SK-N-SH treated with all-trans-retinoic acid at 6 μM for 48 hours (cell line): ENCODE data around the gene TDRD7.

ENCODE experiments used
- ATAC-seq: fragments of 200-7000 bp; cut with Tn5 transposase; 3 replicates; pipeline ENCODE4 v1.9.1; 2020; ENCODE audit warnings: mild to moderate bottlenecking, moderate library complexity
- ARNTL ChIP-seq: fragments of 450-650 bp; formaldehyde crosslinking; IDR thresholded peaks from 2 replicates; pipeline ENCODE4 v1.5.0; 2020; ENCODE audit warnings: low read depth, mild to moderate bottlenecking, moderate library complexity, borderline replicate concordance
- BACH2 ChIP-seq: fragments of 250-450 bp; sonication (Bioruptor Pico); IDR thresholded peaks from 2 replicates; pipeline ENCODE4 v1.9.0; 2021; ENCODE audit warnings: mild to moderate bottlenecking, borderline replicate concordance
- CSDC2 ChIP-seq: fragments of 250-450 bp; sonication (Bioruptor Pico); IDR thresholded peaks from 2 replicates; pipeline ENCODE4 v1.5.0; 2020; ENCODE audit warnings: mild to moderate bottlenecking, moderate library complexity
- ESRRG ChIP-seq: fragments of 250-450 bp; sonication (Bioruptor Pico); IDR thresholded peaks from 2 replicates; pipeline ENCODE4 v1.6.1; 2021; ENCODE audit warnings: mild to moderate bottlenecking
- GLIS3 ChIP-seq: fragments of 250-450 bp; sonication (Bioruptor Pico); IDR thresholded peaks from 2 replicates; pipeline ENCODE4 v1.5.0; 2020; ENCODE audit warnings: mild to moderate bottlenecking, moderate library complexity
- ISL1 ChIP-seq: fragments of 250-450 bp; sonication (Bioruptor Pico); IDR thresholded peaks from 2 replicates; pipeline ENCODE4 v2.1.2; 2022; ENCODE audit warnings: mild to moderate bottlenecking, moderate library complexity
- OSR1 ChIP-seq: fragments of 250-450 bp; sonication (Bioruptor Pico); IDR thresholded peaks from 2 replicates; pipeline ENCODE4 v1.8.0; 2022; ENCODE audit warnings: moderate library complexity, mild to moderate bottlenecking, inconsistent platforms
- PPARA ChIP-seq: fragments of 250-450 bp; sonication (Bioruptor Pico); IDR thresholded peaks from 2 replicates; pipeline ENCODE4 v1.5.0; 2020; ENCODE audit warnings: mild to moderate bottlenecking, borderline replicate concordance
- RARB ChIP-seq: fragments of 250-450 bp; sonication (Bioruptor Pico); IDR thresholded peaks from 2 replicates; pipeline ENCODE4 v1.8.0; 2021; ENCODE audit warnings: mild to moderate bottlenecking, moderate library complexity
- SNAI2 ChIP-seq: fragments of 250-450 bp; sonication (Bioruptor Pico); IDR thresholded peaks from 2 replicates; pipeline ENCODE4 v1.5.0; 2020; ENCODE audit warnings: mild to moderate bottlenecking, moderate library complexity
- TCF4 ChIP-seq: fragments of 250-450 bp; sonication (Bioruptor Pico); IDR thresholded peaks from 2 replicates; pipeline ENCODE4 v1.8.0; 2021; ENCODE audit warnings: mild to moderate bottlenecking, moderate library complexity, borderline replicate concordance
- TOX ChIP-seq: fragments of 250-450 bp; sonication (Bioruptor Pico); IDR thresholded peaks from 2 replicates; pipeline ENCODE4 v1.8.0; 2021; ENCODE audit warnings: mild to moderate bottlenecking, moderate library complexity, borderline replicate concordance
- TSHZ2 ChIP-seq: fragments of 250-450 bp; sonication (Bioruptor Pico); IDR thresholded peaks from 2 replicates; pipeline ENCODE4 v1.5.0; 2020; ENCODE audit warnings: mild to moderate bottlenecking, moderate library complexity
- ZC3H10 ChIP-seq: fragments of 250-450 bp; sonication (Bioruptor Pico); IDR thresholded peaks from 2 replicates; pipeline ENCODE4 v1.5.1; 2021; ENCODE audit warnings: mild to moderate bottlenecking, moderate library complexity
- ZFP3 ChIP-seq: fragments of 250-450 bp; sonication (Bioruptor Pico); IDR thresholded peaks from 2 replicates; pipeline ENCODE4 v1.5.0; 2020; ENCODE audit warnings: mild to moderate bottlenecking, moderate library complexity
- ZFP30 ChIP-seq: fragments of 450-650 bp; formaldehyde crosslinking; IDR thresholded peaks from 2 replicates; pipeline ENCODE4 v1.5.0; 2022; ENCODE audit warnings: mild to moderate bottlenecking, moderate library complexity
- ZNF565 ChIP-seq: fragments of 450-650 bp; formaldehyde crosslinking; conservative IDR thresholded peaks from 2 replicates; pipeline ENCODE4 v1.5.0; 2020; ENCODE audit warnings: low read depth, mild to moderate bottlenecking, moderate library complexity
- ZNF70 ChIP-seq: fragments of 450-650 bp; formaldehyde crosslinking; IDR thresholded peaks from 2 replicates; pipeline ENCODE4 v1.5.0; 2020; ENCODE audit warnings: mild to moderate bottlenecking, moderate library complexity
- ZNF8 ChIP-seq: fragments of 450-650 bp; formaldehyde crosslinking; IDR thresholded peaks from 2 replicates; pipeline ENCODE4 v1.5.0; 2020; ENCODE audit warnings: mild to moderate bottlenecking, moderate library complexity
- TF ChIP-seq, protein P1 (sequence below): fragments of 250-450 bp; sonication (Bioruptor Pico); IDR thresholded peaks from 2 replicates; pipeline ENCODE4 v1.5.1; 2021; ENCODE audit warnings: mild to moderate bottlenecking, moderate library complexity
- TF ChIP-seq, protein P2 (sequence below): fragments of 250-450 bp; sonication (Bioruptor Pico); IDR thresholded peaks from 2 replicates; pipeline ENCODE4 v1.8.0; 2021; ENCODE audit warnings: low read depth, mild to moderate bottlenecking, moderate library complexity, borderline replicate concordance
- TF ChIP-seq, protein P3 (sequence below): fragments of 250-450 bp; sonication (Bioruptor Pico); IDR thresholded peaks from 2 replicates; pipeline ENCODE4 v1.5.1; 2020; ENCODE audit warnings: low read depth, mild to moderate bottlenecking, moderate library complexity

The TDRD7 gene

GRCh38 chr9:97411440-97411788 is 482 bp upstream of the TDRD7 start:
- no peak; the same call in 1 of the 3 replicates for ATAC-seq
- TF ChIP-seq, protein P1, sequence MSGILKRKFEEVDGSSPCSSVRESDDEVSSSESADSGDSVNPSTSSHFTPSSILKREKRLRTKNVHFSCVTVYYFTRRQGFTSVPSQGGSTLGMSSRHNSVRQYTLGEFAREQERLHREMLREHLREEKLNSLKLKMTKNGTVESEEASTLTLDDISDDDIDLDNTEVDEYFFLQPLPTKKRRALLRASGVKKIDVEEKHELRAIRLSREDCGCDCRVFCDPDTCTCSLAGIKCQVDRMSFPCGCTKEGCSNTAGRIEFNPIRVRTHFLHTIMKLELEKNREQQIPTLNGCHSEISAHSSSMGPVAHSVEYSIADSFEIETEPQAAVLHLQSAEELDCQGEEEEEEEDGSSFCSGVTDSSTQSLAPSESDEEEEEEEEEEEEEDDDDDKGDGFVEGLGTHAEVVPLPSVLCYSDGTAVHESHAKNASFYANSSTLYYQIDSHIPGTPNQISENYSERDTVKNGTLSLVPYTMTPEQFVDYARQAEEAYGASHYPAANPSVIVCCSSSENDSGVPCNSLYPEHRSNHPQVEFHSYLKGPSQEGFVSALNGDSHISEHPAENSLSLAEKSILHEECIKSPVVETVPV (CRISPR knock-in tag): no peak
- TF ChIP-seq RARB (CRISPR knock-in tag) (no peak), ZC3H10 (no peak), ZNF8 (CRISPR knock-in tag) (no peak), PPARA (no peak), SNAI2 (CRISPR knock-in tag) (no peak), ZNF565 (CRISPR knock-in tag) (no peak), ESRRG (no peak), OSR1 (no peak), BACH2 (CRISPR knock-in tag) (no peak), ZFP3 (CRISPR knock-in tag) (no peak), TOX (no peak), ZNF70 (CRISPR knock-in tag) (no peak), TSHZ2 (CRISPR knock-in tag) (no peak), TCF4 (CRISPR knock-in tag) (no peak)
- TF ChIP-seq, protein P2, sequence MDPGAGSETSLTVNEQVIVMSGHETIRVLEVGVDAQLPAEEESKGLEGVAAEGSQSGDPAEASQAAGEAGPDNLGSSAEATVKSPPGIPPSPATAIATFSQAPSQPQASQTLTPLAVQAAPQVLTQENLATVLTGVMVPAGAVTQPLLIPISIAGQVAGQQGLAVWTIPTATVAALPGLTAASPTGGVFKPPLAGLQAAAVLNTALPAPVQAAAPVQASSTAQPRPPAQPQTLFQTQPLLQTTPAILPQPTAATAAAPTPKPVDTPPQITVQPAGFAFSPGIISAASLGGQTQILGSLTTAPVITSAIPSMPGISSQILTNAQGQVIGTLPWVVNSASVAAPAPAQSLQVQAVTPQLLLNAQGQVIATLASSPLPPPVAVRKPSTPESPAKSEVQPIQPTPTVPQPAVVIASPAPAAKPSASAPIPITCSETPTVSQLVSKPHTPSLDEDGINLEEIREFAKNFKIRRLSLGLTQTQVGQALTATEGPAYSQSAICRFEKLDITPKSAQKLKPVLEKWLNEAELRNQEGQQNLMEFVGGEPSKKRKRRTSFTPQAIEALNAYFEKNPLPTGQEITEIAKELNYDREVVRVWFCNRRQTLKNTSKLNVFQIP (CRISPR knock-in tag): no peak
- TF ChIP-seq, protein P3, sequence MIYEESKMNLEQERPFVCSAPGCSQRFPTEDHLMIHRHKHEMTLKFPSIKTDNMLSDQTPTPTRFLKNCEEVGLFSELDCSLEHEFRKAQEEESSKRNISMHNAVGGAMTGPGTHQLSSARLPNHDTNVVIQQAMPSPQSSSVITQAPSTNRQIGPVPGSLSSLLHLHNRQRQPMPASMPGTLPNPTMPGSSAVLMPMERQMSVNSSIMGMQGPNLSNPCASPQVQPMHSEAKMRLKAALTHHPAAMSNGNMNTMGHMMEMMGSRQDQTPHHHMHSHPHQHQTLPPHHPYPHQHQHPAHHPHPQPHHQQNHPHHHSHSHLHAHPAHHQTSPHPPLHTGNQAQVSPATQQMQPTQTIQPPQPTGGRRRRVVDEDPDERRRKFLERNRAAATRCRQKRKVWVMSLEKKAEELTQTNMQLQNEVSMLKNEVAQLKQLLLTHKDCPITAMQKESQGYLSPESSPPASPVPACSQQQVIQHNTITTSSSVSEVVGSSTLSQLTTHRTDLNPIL (CRISPR knock-in tag): no peak

- peak; percentile 44 for ATAC-seq
- TF ChIP-seq ZFP30 (CRISPR knock-in tag): no peak
- TF ChIP-seq SNAI2 (CRISPR knock-in tag): no peak
- TF ChIP-seq ZNF565 (CRISPR knock-in tag): no peak
- TF ChIP-seq TCF4 (CRISPR knock-in tag): no peak
- no peak for TF ChIP-seq ZNF8 (CRISPR knock-in tag)
- TF ChIP-seq ZNF70 (CRISPR knock-in tag): no peak
- TF ChIP-seq ARNTL (CRISPR knock-in tag): no peak
- no peak for TF ChIP-seq ZC3H10
- no peak for TF ChIP-seq ESRRG
- TF ChIP-seq TSHZ2 (CRISPR knock-in tag): no peak
- TF ChIP-seq OSR1: no peak
Measured at GRCh38 chr9:97412626-97413385, 910 bp downstream of the TDRD7 start.

GRCh38 chr9:97413462-97413861 is 1.6 kb downstream of the TDRD7 start:
- TF ChIP-seq OSR1: no peak
- no peak for TF ChIP-seq BACH2 (CRISPR knock-in tag)
- TF ChIP-seq, protein P1 (CRISPR knock-in tag): no peak
- TF ChIP-seq GLIS3 (CRISPR knock-in tag): no peak
- TF ChIP-seq ZNF8 (CRISPR knock-in tag): no peak
- no peak for TF ChIP-seq ISL1 (CRISPR knock-in tag)
- TF ChIP-seq CSDC2 (CRISPR knock-in tag): no peak
- no peak for TF ChIP-seq ZFP30 (CRISPR knock-in tag)
- TF ChIP-seq ESRRG: no peak
- no peak for TF ChIP-seq ZC3H10
- TF ChIP-seq ARNTL (CRISPR knock-in tag): no peak
- TF ChIP-seq SNAI2 (CRISPR knock-in tag): no peak
- no peak for TF ChIP-seq ZFP3 (CRISPR knock-in tag)
- TF ChIP-seq, protein P3 (CRISPR knock-in tag): no peak
- no peak for TF ChIP-seq PPARA
- TF ChIP-seq RARB (CRISPR knock-in tag): no peak
- ATAC-seq: no peak
